Measurements from ENCODE around the gene CDH11.

Gene CDH11

DNA sequence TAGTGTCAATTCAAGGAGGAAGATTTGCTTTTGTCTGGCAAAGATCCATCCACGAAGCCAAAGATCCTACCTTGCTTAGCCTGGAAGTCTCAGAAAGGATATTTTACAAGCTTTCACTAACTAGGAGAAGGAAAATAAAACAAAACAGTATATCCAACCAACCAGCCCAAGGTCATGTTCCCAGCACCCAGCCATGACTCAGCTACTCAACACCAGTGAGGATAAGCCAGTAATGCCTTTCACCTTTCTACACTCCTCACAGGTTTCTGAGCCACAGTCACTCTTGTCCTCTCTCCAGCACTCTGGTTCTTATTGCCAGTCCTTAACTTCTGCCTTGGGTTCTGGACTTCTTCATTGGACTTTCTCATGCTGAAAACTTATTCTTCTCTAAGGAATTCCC, 116.2 kb downstream of the CDH11 start:
- no peak for DNase-seq (ENCODE audit: extremely low read depth, insufficient read length)
- no peak for TF ChIP-seq CTCF (IDR thresholded peaks at IDR 0.05; ENCODE audit: insufficient read depth, low read length, poor library complexity, severe bottlenecking)
- H3K4me3 ChIP-seq (replicated peaks; ENCODE audit: low read depth, low read length), result no peak overlapping the region
- H3K36me3 ChIP-seq (ENCODE audit: control insufficient read depth, insufficient read depth, low read length), result no peaks in the 10 kb centered on the region
- H3K27me3 ChIP-seq (replicated peaks; ENCODE audit: control insufficient read depth, insufficient read depth, low read length), result no peaks in the 10 kb centered on the region

DNA sequence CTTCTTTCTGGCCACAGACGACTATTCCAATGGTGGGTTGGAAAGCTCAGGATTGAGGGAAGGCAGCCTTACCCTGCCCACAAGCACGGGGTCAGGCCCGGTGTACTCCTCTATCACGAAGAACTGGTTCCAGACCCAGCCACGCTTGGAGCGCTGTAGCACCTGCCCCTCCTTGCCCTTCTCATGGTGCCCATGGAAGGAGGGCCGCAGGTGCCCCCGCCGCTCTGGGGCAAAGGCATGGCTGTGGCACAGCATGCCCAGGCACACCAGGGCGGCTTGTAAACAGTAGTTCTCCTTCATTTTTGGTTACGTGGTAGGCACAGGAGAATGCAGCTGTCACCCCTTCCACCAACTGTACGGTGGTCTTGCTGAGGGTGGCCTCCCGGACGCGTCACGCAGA, 117.3 kb downstream of the CDH11 start:
- no peak for DNase-seq (ENCODE audit: extremely low read depth, insufficient read length)
- Histone ChIP-seq H3K36me3 (ENCODE audit: control insufficient read depth, insufficient read depth, low read length) (no peaks in the 10 kb centered on the region), H3K4me3 (replicated peaks; ENCODE audit: low read depth, low read length) (no peak overlapping the region), H3K27me3 (replicated peaks; ENCODE audit: control insufficient read depth, insufficient read depth, low read length) (no peaks in the 10 kb centered on the region)
- TF ChIP-seq CTCF (IDR thresholded peaks at IDR 0.05; ENCODE audit: insufficient read depth, low read length, poor library complexity, severe bottlenecking), result no peak

DNA sequence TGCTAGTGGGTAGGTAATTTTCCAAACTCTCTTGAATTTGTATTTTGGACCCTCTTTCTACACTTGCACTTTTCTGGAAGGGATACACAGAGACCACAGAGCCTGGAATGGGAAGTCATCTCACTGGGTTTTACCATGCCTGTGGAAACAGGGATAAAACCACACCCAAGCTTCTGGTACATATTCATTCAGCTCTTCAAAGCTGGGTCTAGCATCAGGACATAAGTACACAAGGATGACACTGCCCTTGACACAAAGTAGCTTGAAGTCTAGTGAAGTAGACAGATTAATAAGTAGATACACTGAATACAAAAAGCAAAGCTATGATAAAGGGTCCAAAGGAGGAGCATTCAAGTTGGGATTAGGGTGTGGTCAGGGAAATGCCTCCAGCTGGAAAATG, 118.2 kb downstream of the CDH11 start:
- Histone ChIP-seq H3K27me3 (replicated peaks; ENCODE audit: control insufficient read depth, insufficient read depth, low read length) (no peaks in the 10 kb centered on the region), H3K4me3 (replicated peaks; ENCODE audit: low read depth, low read length) (no peak overlapping the region), H3K36me3 (ENCODE audit: control insufficient read depth, insufficient read depth, low read length) (no peaks in the 10 kb centered on the region)
- TF ChIP-seq CTCF (IDR thresholded peaks at IDR 0.05; ENCODE audit: insufficient read depth, low read length, poor library complexity, severe bottlenecking), result no peak
- no peak for DNase-seq (ENCODE audit: extremely low read depth, insufficient read length)

DNA sequence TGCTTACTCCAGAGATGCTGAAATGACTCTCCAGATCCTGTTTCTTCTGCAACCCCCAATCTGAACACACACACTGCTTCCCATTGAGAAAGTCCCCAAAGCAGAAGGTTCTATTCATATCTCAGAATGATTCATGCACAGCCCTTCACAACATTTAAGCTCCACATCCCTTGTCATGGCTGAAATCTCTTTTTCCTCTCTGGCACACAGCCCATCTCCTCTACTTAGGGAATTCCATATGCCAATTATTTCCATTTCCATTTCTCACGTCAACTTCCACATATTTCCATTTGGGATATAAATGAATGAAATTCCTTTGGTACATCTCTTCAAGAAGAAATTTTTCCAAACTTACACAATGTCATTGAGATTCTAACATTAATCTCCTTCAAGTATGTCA, 119.6 kb downstream of the CDH11 start:
- Histone ChIP-seq H3K27me3 (replicated peaks; ENCODE audit: control insufficient read depth, insufficient read depth, low read length) (no peaks in the 10 kb centered on the region), H3K36me3 (ENCODE audit: control insufficient read depth, insufficient read depth, low read length) (no peaks in the 10 kb centered on the region), H3K4me3 (replicated peaks; ENCODE audit: low read depth, low read length) (no peak overlapping the region)
- no peak for DNase-seq (ENCODE audit: extremely low read depth, insufficient read length)
- no peak for TF ChIP-seq CTCF (IDR thresholded peaks at IDR 0.05; ENCODE audit: insufficient read depth, low read length, poor library complexity, severe bottlenecking)

DNA sequence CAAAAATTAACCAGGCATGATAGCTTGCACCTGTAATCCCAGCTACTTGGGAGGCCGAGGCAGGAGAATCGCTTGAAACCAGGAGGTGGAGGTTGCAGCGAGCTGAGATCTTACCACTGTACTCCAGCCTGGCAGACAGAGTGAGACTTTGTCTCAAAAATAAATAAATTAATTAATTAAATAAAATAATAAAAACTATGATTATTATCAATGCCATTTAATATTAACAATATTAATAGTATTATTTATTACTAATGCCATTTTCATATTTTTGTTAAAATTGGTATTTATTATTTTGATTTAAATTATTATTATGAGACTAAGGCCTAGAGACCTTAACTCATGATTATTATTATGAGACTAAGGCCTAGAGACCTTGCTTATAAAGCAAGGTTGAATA, 121.2 kb downstream of the CDH11 start:
- Histone ChIP-seq H3K27me3 (replicated peaks; ENCODE audit: control insufficient read depth, insufficient read depth, low read length) (no peaks in the 10 kb centered on the region), H3K36me3 (ENCODE audit: control insufficient read depth, insufficient read depth, low read length) (no peaks in the 10 kb centered on the region), H3K4me3 (replicated peaks; ENCODE audit: low read depth, low read length) (no peak overlapping the region)
- DNase-seq (ENCODE audit: extremely low read depth, insufficient read length), result no peak
- no peak for TF ChIP-seq CTCF (IDR thresholded peaks at IDR 0.05; ENCODE audit: insufficient read depth, low read length, poor library complexity, severe bottlenecking)

GRCh38 chr16:64997751-64998150, 124.1 kb downstream of the CDH11 start:
- TF ChIP-seq CTCF (IDR thresholded peaks at IDR 0.05; ENCODE audit: insufficient read depth, low read length, poor library complexity, severe bottlenecking), result no peak
- Histone ChIP-seq H3K36me3 (ENCODE audit: control insufficient read depth, insufficient read depth, low read length) (no peaks in the 10 kb centered on the region), H3K4me3 (replicated peaks; ENCODE audit: low read depth, low read length) (no peak overlapping the region), H3K27me3 (replicated peaks; ENCODE audit: control insufficient read depth, insufficient read depth, low read length) (no peaks in the 10 kb centered on the region)
- no peak for DNase-seq (ENCODE audit: extremely low read depth, insufficient read length)

Data from GM06990 (cell line).